HFFc6 (cell line): ENCODE results near the gene PRKD2. TPM values are rescaled to one million over a fixed set of nuclear protein-coding genes. Genes with fewer than 3 reads are reported as not detected.

Source experiments
- DNase-seq: peaks from one replicate; pipeline ENCODE4 v3.0.0-alpha.2; 2018
- H3K27ac Mint-ChIP-seq: 2 replicates; pipeline ENCODE4 v1.8.0; 2020; ENCODE audit warnings: mild to moderate bottlenecking, mixed read lengths
- H3K27me3 Mint-ChIP-seq: 2 replicates; pipeline ENCODE4 v1.8.0; 2021; ENCODE audit warnings: mild to moderate bottlenecking, moderate library complexity, mixed read lengths; ENCODE audit not compliant: insufficient read depth
- H3K36me3 Mint-ChIP-seq: 2 replicates; pipeline ENCODE4 v1.8.0; 2021; ENCODE audit warnings: low read depth, mixed read lengths
- H3K4me1 Mint-ChIP-seq: 2 replicates; pipeline ENCODE4 v1.8.0; 2020; ENCODE audit warnings: low read depth, mixed read lengths
- H3K4me3 Mint-ChIP-seq: 2 replicates; pipeline ENCODE4 v1.8.0; 2020; ENCODE audit warnings: mild to moderate bottlenecking, moderate library complexity, mixed read lengths
- H3K9me3 Mint-ChIP-seq: 2 replicates; pipeline ENCODE4 v1.8.0; 2020; ENCODE audit warnings: mild to moderate bottlenecking, mixed read lengths
- total RNA-seq, 6 experiments: library from RNA; stranded (reverse); fragmentation: NEBNext Ultra II Directional; extraction: Animal tissue kit (Norgen Biotek cat#: 25700); gene quantifications; 2 replicates in 1 of 6; 3 replicates in 5 of 6; pipeline ENCODE4 v1.2.3, GENCODE V29; 2021
- TF ChIP-seq, protein P1 (sequence below): fragments of 200-600 bp; sonication (generic); IDR thresholded peaks from 2 replicates; pipeline ENCODE4 v1.5.0; 2021; ENCODE audit warnings: antibody characterized with exemption, mild to moderate bottlenecking

Gene PRKD2
- total RNA-seq, 6 experiments from 2014 or later = 35.3 to 42.2 (median 38.4) TPM

DNA sequence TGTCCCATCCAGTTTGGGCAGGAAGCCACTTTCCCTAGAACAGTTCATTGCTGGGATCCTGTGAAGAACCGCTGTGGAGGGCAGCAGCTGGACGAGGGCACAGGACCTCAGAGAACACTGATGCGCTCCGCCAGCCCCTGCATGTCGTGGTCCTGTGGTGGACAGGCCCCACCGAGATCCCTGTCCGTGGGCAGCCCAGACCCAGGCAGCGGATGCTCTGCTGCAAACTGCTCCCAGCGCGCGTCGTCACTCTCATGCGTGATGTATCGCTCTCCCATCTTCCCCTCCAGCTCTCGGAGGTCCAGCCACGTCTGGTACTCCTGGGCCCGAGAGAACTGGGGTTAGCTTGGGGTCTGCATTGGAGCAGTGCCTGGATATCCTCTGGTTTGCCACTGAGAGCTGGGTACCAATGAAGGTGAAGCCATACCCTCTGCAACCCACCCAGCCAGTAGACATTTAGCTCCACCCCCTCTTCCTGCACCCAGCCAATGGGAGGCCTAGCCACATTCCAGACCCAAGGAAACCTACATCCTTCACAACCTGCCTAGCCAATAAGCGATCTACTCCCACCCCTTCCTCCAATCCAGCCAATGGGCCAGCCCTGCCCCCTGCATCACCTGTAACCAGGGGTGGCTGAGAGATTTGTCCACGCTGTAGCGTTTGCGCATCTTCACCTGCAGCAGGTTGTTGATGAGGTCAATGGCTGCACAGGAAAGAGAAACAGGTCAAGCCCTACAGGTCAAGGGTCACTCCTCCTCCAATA lies 42.3 kb downstream of the PRKD2 start:
- H3K4me3 Mint-ChIP-seq = no peak overlapping the region
- H3K27ac Mint-ChIP-seq = no peak overlapping the region
- TF ChIP-seq, protein P1, sequence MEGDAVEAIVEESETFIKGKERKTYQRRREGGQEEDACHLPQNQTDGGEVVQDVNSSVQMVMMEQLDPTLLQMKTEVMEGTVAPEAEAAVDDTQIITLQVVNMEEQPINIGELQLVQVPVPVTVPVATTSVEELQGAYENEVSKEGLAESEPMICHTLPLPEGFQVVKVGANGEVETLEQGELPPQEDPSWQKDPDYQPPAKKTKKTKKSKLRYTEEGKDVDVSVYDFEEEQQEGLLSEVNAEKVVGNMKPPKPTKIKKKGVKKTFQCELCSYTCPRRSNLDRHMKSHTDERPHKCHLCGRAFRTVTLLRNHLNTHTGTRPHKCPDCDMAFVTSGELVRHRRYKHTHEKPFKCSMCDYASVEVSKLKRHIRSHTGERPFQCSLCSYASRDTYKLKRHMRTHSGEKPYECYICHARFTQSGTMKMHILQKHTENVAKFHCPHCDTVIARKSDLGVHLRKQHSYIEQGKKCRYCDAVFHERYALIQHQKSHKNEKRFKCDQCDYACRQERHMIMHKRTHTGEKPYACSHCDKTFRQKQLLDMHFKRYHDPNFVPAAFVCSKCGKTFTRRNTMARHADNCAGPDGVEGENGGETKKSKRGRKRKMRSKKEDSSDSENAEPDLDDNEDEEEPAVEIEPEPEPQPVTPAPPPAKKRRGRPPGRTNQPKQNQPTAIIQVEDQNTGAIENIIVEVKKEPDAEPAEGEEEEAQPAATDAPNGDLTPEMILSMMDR = no peak
- peaks cover 20% of the 10 kb centered on the region for H3K4me1 Mint-ChIP-seq
- DNase-seq = no peak
- no peaks in the 10 kb centered on the region; the same call in 1 of the 2 replicates for H3K27me3 Mint-ChIP-seq
- H3K9me3 Mint-ChIP-seq = no peaks in the 10 kb centered on the region
- H3K36me3 Mint-ChIP-seq = peaks cover 29% of the 10 kb centered on the region

DNA sequence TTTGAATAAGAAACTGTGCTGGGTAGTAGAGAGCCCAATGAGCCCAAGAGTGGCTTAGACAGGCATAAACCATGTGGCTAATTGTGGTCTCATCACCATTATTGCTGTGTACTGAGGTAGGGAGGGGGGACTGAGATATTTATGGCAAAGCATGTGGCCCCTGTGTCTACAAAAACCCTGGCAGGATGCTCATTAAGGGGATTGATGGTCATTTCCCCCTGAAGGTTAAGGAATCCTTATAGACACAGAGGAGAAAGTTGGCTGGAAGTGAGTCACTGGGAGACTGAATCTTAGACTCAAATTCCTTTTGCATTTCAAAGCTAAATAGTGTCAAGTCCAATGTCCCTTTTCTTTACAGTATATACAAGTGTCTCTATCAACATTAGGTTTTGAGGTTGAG lies 46.1 kb downstream of the PRKD2 start:
- H3K27me3 Mint-ChIP-seq = no peaks in the 10 kb centered on the region; the same call in 1 of the 2 replicates
- no peak overlapping the region for H3K4me3 Mint-ChIP-seq
- H3K36me3 Mint-ChIP-seq = peaks cover 12% of the 10 kb centered on the region
- no peaks in the 10 kb centered on the region for H3K9me3 Mint-ChIP-seq
- peak; percentile 39 for DNase-seq
- H3K27ac Mint-ChIP-seq = peak overlapping the region; percentile 42
- peaks cover 25% of the 10 kb centered on the region for H3K4me1 Mint-ChIP-seq
- TF ChIP-seq, protein P1 = no peak

DNA sequence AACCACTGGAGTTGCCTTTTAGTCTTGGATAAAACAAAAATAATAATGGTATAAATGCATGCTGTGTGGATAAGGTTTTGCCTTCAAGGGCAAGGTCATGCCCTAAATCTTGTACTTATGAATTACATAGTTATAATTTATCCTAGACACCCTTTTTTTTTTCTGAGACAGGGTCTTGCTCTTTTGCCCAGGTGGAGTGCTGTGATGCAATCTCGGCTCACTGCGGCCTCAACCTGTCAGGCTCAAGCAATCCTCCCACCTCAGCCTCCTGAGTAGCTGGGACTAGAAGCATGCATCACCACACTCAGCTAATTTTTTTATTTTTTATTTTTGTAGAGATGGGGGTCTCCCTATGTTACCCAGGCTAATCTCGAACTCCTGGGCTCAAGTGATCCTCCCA lies 48.3 kb downstream of the PRKD2 start:
- 0 out of 2 replicates have a peak, but pooled peaks cover 6% of the 10 kb centered on the region for H3K36me3 Mint-ChIP-seq

DNA sequence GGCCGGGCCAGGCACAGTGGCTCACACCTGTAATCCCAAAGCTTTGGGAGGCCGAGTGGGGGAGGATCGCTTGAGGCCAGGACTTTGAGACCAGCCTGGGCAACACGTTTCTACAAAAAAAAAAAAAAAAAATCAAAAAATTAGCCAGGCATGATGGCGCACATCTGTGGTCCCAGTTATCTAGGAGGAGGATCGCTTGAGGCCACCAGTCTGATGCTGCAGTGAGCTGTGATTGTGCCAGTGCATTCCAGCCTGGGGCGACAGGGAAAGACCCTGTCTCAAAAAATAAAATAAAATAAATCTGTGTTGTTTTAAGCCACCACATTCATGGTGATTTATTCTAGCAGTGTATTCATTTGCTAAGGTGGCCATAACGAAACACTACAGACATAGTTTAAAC lies 51.8 kb downstream of the PRKD2 start:
- no peaks in the 10 kb centered on the region for H3K36me3 Mint-ChIP-seq
- no peak overlapping the region for H3K27ac Mint-ChIP-seq
- no peak for DNase-seq
- no peak overlapping the region for H3K4me3 Mint-ChIP-seq
- no peaks in the 10 kb centered on the region for H3K9me3 Mint-ChIP-seq
- TF ChIP-seq, protein P1 = no peak
- no peaks in the 10 kb centered on the region; the same call in 1 of the 2 replicates for H3K27me3 Mint-ChIP-seq
- peaks cover 21% of the 10 kb centered on the region for H3K4me1 Mint-ChIP-seq

More for the DNA sequence above, 48.3 kb downstream of the PRKD2 start:
- H3K4me1 Mint-ChIP-seq = peaks cover 25% of the 10 kb centered on the region
- H3K4me3 Mint-ChIP-seq = no peak overlapping the region
- no peaks in the 10 kb centered on the region for H3K9me3 Mint-ChIP-seq
- DNase-seq = no peak
- no peaks in the 10 kb centered on the region; the same call in 1 of the 2 replicates for H3K27me3 Mint-ChIP-seq
- TF ChIP-seq, protein P1 = no peak
- no peak overlapping the region for H3K27ac Mint-ChIP-seq

DNA sequence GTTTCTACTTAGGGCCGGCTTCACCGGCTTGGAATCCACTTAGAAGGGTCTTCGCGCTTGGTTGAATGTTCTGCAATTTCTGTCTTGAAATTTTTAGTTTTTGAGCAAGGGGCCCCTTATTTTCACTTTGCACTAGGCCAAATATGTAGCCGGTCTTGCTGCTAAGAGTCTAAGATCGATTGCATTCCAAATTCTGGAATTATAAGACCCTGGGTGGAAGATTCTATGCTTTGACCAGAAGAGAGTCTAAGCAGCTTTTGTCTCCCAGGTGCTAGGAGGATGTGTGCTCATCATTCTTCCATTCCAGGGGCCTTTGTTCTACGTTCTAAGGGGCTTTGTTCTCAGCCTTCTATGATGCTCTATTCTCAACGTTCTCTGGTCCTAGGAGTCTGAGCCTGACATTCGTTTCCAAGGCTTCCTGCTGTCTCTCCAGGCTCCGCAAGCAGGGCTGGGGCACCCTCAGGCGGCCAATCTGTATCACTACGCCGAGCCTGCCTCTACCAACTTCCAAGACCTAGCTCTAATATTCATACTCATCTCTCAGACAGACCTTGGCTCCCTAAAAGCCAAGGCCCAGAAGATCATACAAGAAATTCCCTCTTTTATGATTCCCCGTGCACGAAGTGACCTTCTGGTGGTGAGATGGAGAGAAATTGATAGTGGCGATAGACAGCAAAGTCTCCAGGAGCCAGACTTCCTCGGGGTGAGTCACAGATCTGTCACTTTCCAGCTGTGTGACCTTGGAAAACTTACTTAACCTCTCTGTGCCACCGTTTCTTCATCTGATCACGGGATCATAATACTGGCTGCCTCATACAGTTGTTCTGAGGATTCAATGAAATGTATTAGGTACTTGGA lies 55.0 kb downstream of the PRKD2 start:
- peaks cover 1% of the 10 kb centered on the region; the same call in 1 of the 2 replicates for H3K36me3 Mint-ChIP-seq
- H3K4me1 Mint-ChIP-seq = peaks cover 30% of the 10 kb centered on the region
- H3K27ac Mint-ChIP-seq = peak overlapping the region; percentile 83
- DNase-seq = peak; percentile 91
- no peaks in the 10 kb centered on the region for H3K9me3 Mint-ChIP-seq
- TF ChIP-seq, protein P1 = peak; percentile 88
- peak overlapping the region; percentile 88 for H3K4me3 Mint-ChIP-seq
- peaks cover 2% of the 10 kb centered on the region for H3K27me3 Mint-ChIP-seq
